Measurements from ENCODE around the gene EVC2.

- TF ChIP-seq CTCF (IDR thresholded peaks at IDR 0.05) (no peak), POLR2AphosphoS5 (IDR thresholded peaks at IDR 0.05) (no peak), EP300 (IDR thresholded peaks at IDR 0.05) (no peak)
Measured at GRCh38 chr4:5635826-5636195, 72.5 kb downstream of the EVC2 start.

Measured in sigmoid colon (tissue), 4 donors.